ENCODE data around the gene OTOP2. TPM values are rescaled to one million over a fixed set of nuclear protein-coding genes. Genes with fewer than 3 reads are reported as not detected.

The OTOP2 gene
- total RNA-seq, 2 donors from 2014 or later = not detected

GRCh38 chr17:74971069-74971841 lies 47.2 kb downstream of the OTOP2 start:
- no peak for DNase-seq (ENCODE audit: low spot score)
- H3K36me3 ChIP-seq = no peaks in the 10 kb centered on the region
- H3K27me3 ChIP-seq = no peaks in the 10 kb centered on the region
- H3K4me1 ChIP-seq = peaks cover 0 to 18% of the 10 kb centered on the region in 2 donors
- H3K9me3 ChIP-seq = no peaks in the 10 kb centered on the region
- H3K27ac ChIP-seq = peak overlapping the region; percentile 40 to 53
- TF ChIP-seq CTCF (IDR thresholded peaks at IDR 0.05) = no peak
- peak overlapping the region; percentile 61 to 66 for H3K4me3 ChIP-seq

DNA sequence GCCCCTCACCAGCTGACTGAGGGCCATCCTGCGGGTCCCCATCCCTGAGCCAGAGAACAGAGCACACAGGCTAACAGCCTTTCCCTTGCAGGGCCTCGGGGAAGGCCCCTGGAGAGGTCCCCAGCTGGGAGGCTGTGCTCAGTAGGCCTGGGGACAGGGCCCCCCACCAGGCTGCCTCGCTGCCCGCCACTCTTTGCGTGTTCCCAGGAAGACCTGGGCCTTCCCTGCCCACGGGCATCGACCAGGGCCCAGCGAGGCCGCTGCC lies 47.7 kb downstream of the OTOP2 start:
- Histone ChIP-seq H3K4me1 (peaks cover 0 to 18% of the 10 kb centered on the region in 2 donors), H3K9me3 (no peaks in the 10 kb centered on the region), H3K27me3 (no peaks in the 10 kb centered on the region), H3K27ac (peak overlapping the region; percentile 40 to 53), H3K4me3 (peak overlapping the region; percentile 61 to 66), H3K36me3 (no peaks in the 10 kb centered on the region)
- no peak for TF ChIP-seq CTCF (IDR thresholded peaks at IDR 0.05)
- no peak for DNase-seq (ENCODE audit: low spot score)

DNA sequence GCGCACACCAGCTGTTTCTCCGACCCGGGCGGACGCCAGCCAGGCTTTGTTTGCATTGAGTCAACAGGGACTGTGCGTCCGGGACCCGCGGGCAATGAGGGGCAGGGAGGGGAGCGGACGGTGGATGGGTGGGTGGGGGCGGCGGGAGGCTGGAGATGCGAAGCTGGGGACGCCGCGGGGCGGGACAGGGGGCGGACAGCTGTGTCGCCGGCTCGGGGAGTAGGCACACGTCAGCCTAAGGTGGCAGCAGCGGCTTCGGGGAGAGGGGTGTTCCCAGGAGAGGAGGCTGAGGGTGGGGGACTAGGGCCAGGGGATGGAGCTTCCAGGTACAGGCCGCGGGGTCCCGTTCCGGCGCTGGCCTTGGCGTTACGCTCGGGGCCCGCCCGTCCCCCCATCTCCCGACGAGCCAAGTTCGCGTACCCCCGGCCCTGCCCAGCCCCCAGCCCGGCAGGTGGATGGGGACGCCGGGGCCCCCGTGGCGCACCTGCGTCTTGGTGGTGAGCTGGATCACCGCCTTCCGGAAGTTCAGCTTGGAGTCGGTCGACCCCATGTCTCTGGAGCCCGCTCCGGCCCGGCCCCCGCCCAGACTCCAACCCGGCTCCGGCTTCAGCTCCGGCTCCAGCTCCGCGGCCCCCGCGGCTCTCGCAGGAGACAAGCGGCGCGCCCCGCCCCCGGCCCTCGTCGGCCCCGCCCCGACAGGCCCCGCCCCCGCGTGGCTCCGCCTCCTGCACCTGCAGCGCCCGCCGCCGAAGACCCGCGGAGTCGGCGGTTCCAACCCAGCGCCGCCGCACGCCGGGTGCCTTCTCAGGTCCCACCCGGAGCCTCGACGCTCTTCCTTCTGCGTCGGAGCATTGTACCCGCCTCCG lies 48.3 kb downstream of the OTOP2 start, which contains the start of gene HID1:
Gene HID1, minus strand, starts transcription at position 653 of the 866 bp plus-strand sequence. Its CDS starts 103 bp downstream, at position 550.
- H3K4me1 ChIP-seq = peaks cover 0 to 18% of the 10 kb centered on the region in 2 donors
- no peak for TF ChIP-seq CTCF (IDR thresholded peaks at IDR 0.05)
- no peak for DNase-seq (ENCODE audit: low spot score)
- peak within 1 kb of the TSS; percentile 61 to 66 for H3K4me3 ChIP-seq
- H3K27ac ChIP-seq = peak within 1 kb of the TSS; percentile 40 to 53
- H3K36me3 ChIP-seq = no peaks in the 10 kb centered on the region
- H3K27me3 ChIP-seq = no peaks in the 10 kb centered on the region
- H3K9me3 ChIP-seq = no peaks in the 10 kb centered on the region

- H3K4me1 ChIP-seq = peaks cover 0 to 18% of the 10 kb centered on the region in 2 donors
- peak overlapping the region; percentile 61 to 66 for H3K4me3 ChIP-seq
- H3K36me3 ChIP-seq = no peaks in the 10 kb centered on the region
- DNase-seq (ENCODE audit: low spot score) = no peak
- no peaks in the 10 kb centered on the region for H3K9me3 ChIP-seq
- H3K27me3 ChIP-seq = no peaks in the 10 kb centered on the region
- no peak overlapping the region for H3K27ac ChIP-seq
- TF ChIP-seq CTCF (IDR thresholded peaks at IDR 0.05) = no peak
Measured at GRCh38 chr17:74972973-74973328, 48.9 kb downstream of the OTOP2 start.

- H3K9me3 ChIP-seq = no peaks in the 10 kb centered on the region
- H3K4me3 ChIP-seq = no peak overlapping the region
- no peak for DNase-seq (ENCODE audit: low spot score)
- H3K4me1 ChIP-seq = peaks cover 0 to 18% of the 10 kb centered on the region in 2 donors
- TF ChIP-seq CTCF (IDR thresholded peaks at IDR 0.05) = no peak
- H3K27ac ChIP-seq = no peak overlapping the region
- H3K36me3 ChIP-seq = no peaks in the 10 kb centered on the region
- H3K27me3 ChIP-seq = no peaks in the 10 kb centered on the region
Measured at GRCh38 chr17:74975943-74976342, 51.9 kb downstream of the OTOP2 start.
